ENCODE results near the gene OR2T29.
"Not testable (repeated sequence)": the region's sequence is repeated elsewhere in the genome, so short reads cannot be mapped to it uniquely, and the experiment has no call there.

OR2T29 gene

DNA sequence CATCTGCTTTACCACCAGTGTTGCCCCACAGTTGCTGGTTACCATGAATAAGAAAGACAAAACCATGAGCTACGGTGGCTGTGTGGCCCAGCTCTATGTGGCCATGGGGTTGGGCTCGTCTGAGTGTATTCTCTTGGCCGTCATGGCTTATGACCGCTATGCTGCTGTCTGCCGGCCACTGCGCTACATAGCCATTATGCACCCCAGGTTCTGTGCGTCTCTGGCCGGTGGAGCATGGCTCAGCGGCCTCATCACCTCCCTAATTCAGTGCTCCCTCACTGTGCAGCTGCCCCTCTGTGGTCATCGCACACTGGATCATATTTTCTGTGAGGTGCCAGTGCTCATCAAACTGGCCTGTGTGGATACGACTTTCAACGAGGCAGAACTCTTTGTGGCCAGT lies 40.7 kb downstream of the OR2T29 start:
- no peak for DNase-seq

DNA sequence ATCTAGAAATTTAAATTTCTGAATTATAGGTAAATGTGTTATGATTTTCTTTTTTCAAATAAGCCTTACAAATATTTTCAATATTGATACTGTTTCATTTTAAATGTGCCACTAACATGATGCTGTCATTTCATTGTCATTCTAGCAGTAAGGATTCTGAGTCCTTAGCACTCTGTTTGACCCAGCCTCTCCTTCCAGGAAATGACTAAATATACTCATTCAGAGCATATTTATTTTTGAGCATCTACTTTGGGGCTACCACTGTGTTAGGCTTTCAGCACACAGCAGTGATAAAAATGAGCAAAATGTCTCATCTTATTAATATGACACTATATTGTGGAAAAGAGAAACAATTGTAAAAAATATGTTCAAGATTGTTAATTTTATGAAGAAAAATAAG lies 52.4 kb downstream of the OR2T29 start:
- not testable (repeated sequence) for DNase-seq

DNA sequence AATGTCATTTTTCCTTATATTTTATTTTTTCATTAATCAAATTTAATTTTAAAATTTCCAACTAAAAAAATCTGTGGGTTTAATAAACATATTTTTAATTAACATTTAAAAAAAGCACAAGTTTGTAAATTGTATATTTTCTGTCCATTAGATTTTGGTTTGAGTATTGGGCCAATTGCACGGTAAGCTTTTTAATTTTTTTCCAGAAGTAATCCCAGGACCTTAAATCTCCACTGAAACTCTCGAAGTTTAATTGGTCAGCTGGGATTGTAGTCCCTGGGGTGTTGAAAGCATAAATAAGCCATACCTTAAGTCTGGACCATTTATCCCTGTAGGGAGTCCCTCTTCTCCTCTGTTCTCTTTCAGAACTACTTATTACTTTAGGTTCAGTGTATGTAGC lies 54.8 kb downstream of the OR2T29 start, which contains the start of gene OR2G6:
Gene OR2G6, plus strand, starts transcription at position 301 of the 400 bp plus-strand sequence. CDS start 13,574 bp downstream, outside the sequence.
- not testable (repeated sequence) for DNase-seq
